Head of caudate nucleus (tissue), 42 donors: ENCODE measurements around the gene MRAS.
"Not testable (repeated sequence)": the region's sequence is repeated elsewhere in the genome, so short reads cannot be mapped to it uniquely, and the experiment has no call there.

ENCODE experiments used
- DNase-seq, 42 donors: peaks; one replicate each; pipeline versions ENCODE4 v3.0.0 to v3.0.0-alpha.2; 2020 to 2021; ENCODE audit warnings: mixed read lengths in 7 of 42
- intact Hi-C: fragments of 100-400 bp; cut with DNase I; formaldehyde crosslinking; loops from one replicate; pipeline ENCODE4 v1.15.0; 2022

Gene MRAS

GRCh38 chr3:138362538-138362937, 14.2 kb downstream of the MRAS start:
- peak in 2 of 42 donors; percentile 42 to 60 for DNase-seq
- intact Hi-C loops, result no loop called here

GRCh38 chr3:138363322-138363721, 14.9 kb downstream of the MRAS start:
- intact Hi-C loops, result no loop called here
- DNase-seq, result peak in 6 of 42 donors; percentile 36 to 58 (median 46)

DNA sequence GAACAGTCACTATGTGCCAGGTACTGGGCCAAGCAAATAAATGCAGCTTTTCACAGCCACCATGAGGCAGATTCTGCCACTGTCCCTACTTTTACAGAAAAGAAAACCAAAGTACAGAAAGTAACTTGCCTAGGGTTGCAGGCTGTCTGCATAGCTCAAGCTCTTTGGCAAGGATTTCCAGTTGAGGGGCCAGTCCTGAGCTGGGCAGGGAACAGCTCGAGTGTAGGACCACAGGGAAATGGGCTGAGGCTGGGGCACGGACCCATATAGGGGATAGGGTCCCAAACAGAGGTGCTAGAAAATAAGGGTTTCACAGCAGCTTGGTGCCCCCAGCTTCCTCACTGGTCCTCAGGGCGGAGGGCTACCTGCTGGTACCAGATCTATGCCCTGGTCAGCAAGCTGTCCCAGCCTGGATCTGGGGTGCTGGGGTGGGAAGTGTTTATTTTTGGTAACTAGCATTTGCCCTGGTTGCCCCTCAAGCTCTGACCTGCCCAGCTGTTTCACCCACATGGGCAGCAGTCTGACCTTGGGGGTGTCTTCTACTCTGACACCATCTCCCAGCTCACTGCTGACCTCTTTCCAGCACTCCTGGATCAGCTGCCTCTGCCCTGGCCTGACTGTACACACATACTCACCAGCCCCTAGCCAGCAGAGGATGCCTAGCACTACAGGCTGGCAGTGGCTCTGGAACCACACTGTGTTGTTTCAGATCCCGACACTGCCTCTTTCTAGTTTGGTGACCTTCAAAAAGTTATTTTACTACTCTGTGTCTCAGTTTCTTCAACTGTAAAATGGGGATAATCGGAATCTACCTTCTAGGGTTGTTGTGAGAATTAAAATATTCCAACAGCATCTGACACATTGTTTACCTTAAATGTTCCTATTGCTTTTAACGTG, 16.2 kb downstream of the MRAS start:
- DNase-seq, result no peak
- intact Hi-C loops, result no loop called here

DNA sequence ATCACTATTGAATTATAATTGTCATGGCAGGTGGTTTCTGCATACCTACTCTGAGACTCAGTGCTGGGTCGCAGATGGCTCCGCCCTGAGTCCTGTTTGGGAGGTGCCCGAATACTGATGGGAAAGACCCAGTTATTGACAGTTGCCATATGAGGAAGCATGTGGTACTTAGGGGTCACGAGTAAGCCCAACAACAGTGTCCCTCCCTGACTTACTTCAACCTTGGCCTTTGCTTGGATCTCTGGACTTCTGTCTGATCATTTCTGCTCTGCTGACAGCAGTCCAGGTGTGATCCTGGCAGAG, 16.8 kb downstream of the MRAS start:
- DNase-seq, result no peak
- intact Hi-C loops, result no loop called here

- DNase-seq, result peak in 1 of 42 donors; percentile 27
- intact Hi-C loops, result no loop called here
These were observed 17.8 kb downstream of the MRAS start for GRCh38 chr3:138366006-138366759.

DNA sequence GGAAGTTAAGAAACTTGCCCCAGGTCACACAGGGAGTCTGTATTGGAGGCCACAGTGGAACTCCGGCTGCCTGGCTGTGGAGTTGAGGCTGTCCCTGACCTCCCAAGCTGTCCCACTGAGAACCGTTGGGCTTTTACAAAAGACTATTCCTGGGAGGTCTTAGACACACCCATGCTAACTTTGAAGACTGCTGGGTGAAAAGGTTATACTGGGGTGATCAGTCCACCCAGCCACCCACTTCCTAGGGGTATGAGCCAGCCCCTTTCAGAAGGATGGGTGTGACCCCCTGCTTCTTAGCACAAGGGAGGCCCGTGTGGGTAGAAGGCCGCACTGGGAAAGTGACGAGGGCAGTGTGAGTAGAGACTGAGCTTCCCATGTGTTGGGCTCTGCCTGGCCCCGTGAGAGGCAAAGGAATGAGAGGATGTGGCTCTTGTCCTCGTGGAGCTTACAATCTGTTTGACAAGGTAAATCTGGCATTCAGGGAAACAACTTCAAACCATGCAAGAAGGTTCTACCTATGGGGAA, 19.0 kb downstream of the MRAS start:
- DNase-seq, result peak in 1 of 42 donors; percentile 8
- intact Hi-C loops, result no loop called here

GRCh38 chr3:138367911-138368310, 19.5 kb downstream of the MRAS start:
- intact Hi-C loops, result no loop called here
- DNase-seq, result peak; percentile 65 to 96 (median 86)

GRCh38 chr3:138369151-138369900, 20.9 kb downstream of the MRAS start:
- intact Hi-C loops, result no loop called here
- peak in 21 of 42 donors; percentile 27 to 74 (median 57) for DNase-seq

DNA sequence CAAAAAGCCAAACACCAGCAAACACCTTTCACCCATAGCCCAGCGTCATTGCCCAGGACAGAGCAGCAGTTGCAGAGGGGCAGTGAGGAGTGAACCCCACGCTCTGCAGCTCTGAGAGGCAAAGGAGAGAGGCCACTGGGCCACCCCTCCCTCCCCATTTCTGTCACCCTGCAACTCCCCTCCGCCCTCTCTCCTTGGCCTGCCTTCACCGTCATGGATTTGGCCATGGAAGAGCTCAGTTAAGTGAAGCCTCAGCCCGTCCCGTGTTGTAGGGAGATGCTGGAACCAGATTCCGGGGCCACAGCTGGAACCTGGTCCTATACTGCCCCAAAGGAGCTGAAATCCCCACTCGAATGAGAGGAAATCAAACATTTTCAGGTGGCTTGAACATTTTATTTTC, 21.9 kb downstream of the MRAS start:
- intact Hi-C loops, result no loop called here
- DNase-seq, result peak in 2 of 42 donors; percentile 12 to 21

- intact Hi-C loops, result no loop called here
- peak in 2 of 42 donors; percentile 5 to 9 for DNase-seq
These were observed 22.9 kb downstream of the MRAS start for GRCh38 chr3:138371070-138371965.

- DNase-seq, result peak in 2 of 42 donors; percentile 0 to 12
- intact Hi-C loops, result no loop called here
These were observed 24.8 kb downstream of the MRAS start for GRCh38 chr3:138373087-138373735.

DNA sequence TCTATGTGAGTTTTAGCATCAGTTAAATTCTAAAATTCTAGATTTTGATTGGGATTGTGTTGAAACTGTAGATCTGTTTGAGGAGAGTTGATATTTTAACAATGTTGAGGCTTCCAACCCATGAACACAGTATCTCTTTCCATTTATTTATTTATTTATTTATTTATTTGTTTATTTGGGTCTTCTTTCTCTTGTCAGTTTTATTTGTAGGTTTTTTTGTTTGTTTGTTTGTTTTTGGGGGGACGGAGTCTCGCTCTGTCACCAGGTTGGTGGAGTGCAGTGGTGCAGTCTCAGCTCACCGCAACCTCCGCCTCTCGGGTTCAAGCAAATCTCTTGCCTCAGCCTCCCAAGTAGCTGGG, 25.3 kb downstream of the MRAS start:
- DNase-seq, result peak in 1 of 42 donors; percentile 16
- intact Hi-C loops, result no loop called here

DNA sequence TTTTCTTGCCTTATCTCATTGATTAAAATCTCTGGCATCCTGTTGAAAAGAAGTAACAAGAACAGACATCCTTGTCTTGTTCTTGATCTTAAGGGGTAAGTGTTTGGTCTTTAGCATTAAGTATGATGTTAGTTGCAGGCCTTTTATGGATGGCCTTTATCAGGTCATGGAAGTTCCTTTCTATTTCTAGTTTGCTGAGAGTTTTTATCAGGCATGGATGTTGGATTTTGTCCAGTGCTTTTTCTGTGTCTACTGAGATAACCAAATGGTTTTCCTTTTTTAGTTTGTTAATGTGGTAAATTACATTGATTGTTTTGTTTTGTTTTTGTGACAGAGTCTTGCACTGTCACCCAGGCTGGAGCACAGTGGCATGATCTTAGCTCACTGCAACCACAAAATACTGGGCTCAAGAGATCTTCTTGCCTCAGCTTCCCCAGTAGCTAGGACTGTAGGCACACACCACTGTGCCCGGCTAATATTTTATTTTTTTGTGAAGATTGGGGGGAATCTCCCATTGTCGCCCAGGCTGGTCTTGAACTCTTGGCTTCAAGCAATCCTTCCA, 26.3 kb downstream of the MRAS start:
- peak in 1 of 42 donors; percentile 10 for DNase-seq
- intact Hi-C loops, result no loop called here

DNA sequence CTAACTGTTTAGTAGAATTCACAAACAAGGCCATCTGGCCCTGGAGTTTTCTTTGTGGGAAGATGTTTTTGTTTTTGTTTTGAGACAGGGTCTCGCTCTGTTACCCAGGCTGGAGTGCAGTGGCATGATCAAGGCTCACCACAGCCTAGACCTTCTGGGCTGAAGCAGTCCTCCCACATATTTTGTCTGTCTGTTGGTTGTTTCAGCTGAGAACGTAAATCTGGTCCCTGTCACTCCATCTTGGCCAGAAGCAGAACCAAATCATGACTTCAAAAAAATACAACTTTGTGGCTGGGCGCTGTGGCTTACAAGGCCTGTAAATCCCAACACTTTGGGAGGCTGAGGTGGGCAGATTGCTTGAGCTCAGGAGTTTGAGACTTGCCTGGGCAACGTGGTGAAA, 27.1 kb downstream of the MRAS start:
- DNase-seq, result peak in 1 of 42 donors; percentile 9
- intact Hi-C loops, result no loop called here

GRCh38 chr3:138376663-138377062, 28.3 kb downstream of the MRAS start:
- no peak for DNase-seq
- intact Hi-C loops, result no loop called here

DNA sequence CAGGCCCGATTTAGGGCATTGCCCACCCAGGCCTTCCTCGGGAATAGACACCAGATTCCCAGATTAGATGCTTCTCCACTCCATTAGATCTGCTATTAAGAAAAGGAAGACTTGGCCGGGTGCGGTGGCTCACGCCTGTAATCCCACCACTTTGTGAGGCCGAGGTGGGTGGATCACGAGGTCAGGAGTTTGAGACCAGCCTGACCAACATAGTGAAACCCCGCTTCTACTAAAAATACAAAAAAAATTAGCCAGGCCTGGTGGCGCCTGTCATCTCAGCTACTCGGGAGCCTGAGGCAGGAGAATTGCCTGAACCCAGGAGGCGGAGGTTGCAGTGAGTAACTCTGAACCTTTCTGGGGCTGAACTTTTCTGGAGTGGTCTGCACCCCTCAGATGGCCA, 28.8 kb downstream of the MRAS start:
- intact Hi-C loops, result not testable (repeated sequence)
- DNase-seq, result peak in 1 of 42 donors; percentile 5

GRCh38 chr3:138377804-138378203, 29.4 kb downstream of the MRAS start:
- DNase-seq, result peak in 3 of 42 donors; percentile 9 to 25 (median 23)
- intact Hi-C loops, result no loop called here

DNA sequence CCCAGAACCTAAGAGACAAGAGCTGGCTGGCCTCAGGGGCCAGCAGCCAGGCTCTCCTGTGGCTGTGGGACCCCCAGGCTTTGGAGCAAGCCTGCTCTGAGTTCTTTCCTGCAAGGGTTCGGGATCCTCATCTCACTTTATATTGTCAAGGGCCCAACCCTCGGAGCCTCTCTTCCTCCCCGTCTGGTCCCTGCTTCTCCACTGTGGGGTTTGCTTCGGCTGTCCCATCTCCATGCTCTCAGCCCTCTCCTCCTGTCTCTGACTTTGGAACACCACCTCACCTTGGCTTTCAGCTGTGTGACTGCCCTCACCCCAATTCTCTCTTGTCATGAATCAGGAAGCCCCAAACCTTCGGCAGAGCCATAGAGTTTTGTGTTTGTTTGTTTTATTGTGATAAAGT, 30.0 kb downstream of the MRAS start:
- peak in 4 of 42 donors; percentile 8 to 33 (median 18) for DNase-seq
- intact Hi-C loops, result no loop called here
